H1 (cell line): ENCODE measurements around the gene GPBP1L1. TPM values are rescaled to one million over a fixed set of nuclear protein-coding genes. Genes with fewer than 3 reads are reported as not detected.

Experiments
- CTCF ChIA-PET: fragments of 300-600 bp; sonication (Branson Sonifier 250); formaldehyde crosslinking; loops from one replicate; lab custom pipeline; 2021; ENCODE audit not compliant: partially characterized antibody; lab: Charles Lee
- POLR2A ChIA-PET: fragments of 300-600 bp; sonication (Branson Sonifier 250); formaldehyde crosslinking; loops from one replicate; lab custom pipeline; 2021; ENCODE audit warnings: inconsistent platforms; ENCODE audit not compliant: partially characterized antibody; lab: Charles Lee
- DNase-seq, 2 experiments: peaks; one replicate each; pipeline versions ENCODE4 v3.0.0 to v3.0.0-alpha.2; 2010 to 2022; ENCODE audit warnings: low spot score in 2 of 2, low read depth in 1 of 2, mixed read lengths in 1 of 2
- FAIRE-seq: peaks from 2 replicates; lab custom pipeline; 2011; peaks lifted over from hg19 to GRCh38; lab: Jason Lieb, UNC
- H2AFZ ChIP-seq: 2 replicates; pipeline ENCODE4 v1.8.1; 2012; ENCODE audit warnings: low read length, inconsistent platforms
- H2AK5ac ChIP-seq: 2 replicates; pipeline ENCODE4 v1.6.1; 2013; ENCODE audit warnings: low read depth, low read length
- H2BK120ac ChIP-seq: replicated peaks from 2 replicates; pipeline ENCODE3; 2013; ENCODE audit warnings: low read depth, low read length, inconsistent platforms
- H2BK12ac ChIP-seq: 2 replicates; pipeline ENCODE4 v1.6.1; 2013; ENCODE audit warnings: low read depth, low read length
- H2BK15ac ChIP-seq: 2 replicates; pipeline ENCODE4 v1.6.1; 2013; ENCODE audit warnings: low read length
- H2BK20ac ChIP-seq: 2 replicates; pipeline ENCODE4 v1.6.1; 2013; ENCODE audit warnings: low read length
- H2BK5ac ChIP-seq: 2 replicates; pipeline ENCODE4 v1.6.1; 2013; ENCODE audit warnings: low read depth, low read length
- H3K14ac ChIP-seq: 2 replicates; pipeline ENCODE4 v1.6.1; 2013; ENCODE audit warnings: inconsistent platforms; ENCODE audit not compliant: insufficient read length
- H3K18ac ChIP-seq: 2 replicates; pipeline ENCODE4 v1.6.1; 2013; ENCODE audit warnings: low read length; ENCODE audit errors: extremely low read depth
- H3K23ac ChIP-seq: 2 replicates; pipeline ENCODE4 v1.6.1; 2013; ENCODE audit warnings: inconsistent platforms; ENCODE audit not compliant: insufficient read length
- H3K23me2 ChIP-seq: 2 replicates; pipeline ENCODE4 v1.6.1; 2013; ENCODE audit warnings: low read depth, low read length
- H3K27ac ChIP-seq: 2 replicates; pipeline ENCODE4 v1.6.1; 2011; ENCODE audit warnings: low read depth, low read length, inconsistent platforms
- H3K27me3 ChIP-seq, 4 experiments: replicated peaks in 1 of 4; 1 replicate in 1 of 4; 2 replicates in 3 of 4; pipeline versions ENCODE4 v1.6.1 to v1.8.1; 2011 to 2013; ENCODE audit warnings: low read length in 3 of 4, mild to moderate bottlenecking in 3 of 4, inconsistent platforms in 2 of 4, mixed read lengths in 2 of 4, moderate library complexity in 1 of 4; ENCODE audit not compliant: control insufficient read depth in 3 of 4, insufficient read depth in 3 of 4; ENCODE audit errors: extremely low read depth in 1 of 4
- H3K36me3 ChIP-seq, 4 experiments: 2 replicates each; pipeline versions ENCODE4 v1.6.1 to v1.8.1; 2011 to 2013; ENCODE audit warnings: mild to moderate bottlenecking in 4 of 4, low read length in 3 of 4, moderate library complexity in 2 of 4, control low read depth in 1 of 4, inconsistent platforms in 1 of 4; ENCODE audit not compliant: insufficient read depth in 4 of 4, control insufficient read depth in 2 of 4
- H3K4ac ChIP-seq: replicated peaks from 2 replicates; pipeline ENCODE3; 2013; ENCODE audit warnings: low read length, low read depth, mixed read lengths, inconsistent platforms; ENCODE audit not compliant: insufficient read length
- H3K4me1 ChIP-seq, 4 experiments: replicated peaks in 1 of 4; 1 replicate in 1 of 4; 2 replicates in 3 of 4; pipeline versions ENCODE4 v1.6.1 to v1.8.1; 2011 to 2013; ENCODE audit warnings: low read length in 3 of 4, inconsistent platforms in 2 of 4, mixed read lengths in 1 of 4; ENCODE audit not compliant: insufficient read depth in 4 of 4, control insufficient read depth in 3 of 4
- H3K4me2 ChIP-seq, 2 experiments: 2 replicates each; pipeline versions ENCODE4 v1.6.1 to v1.8.1; 2011 to 2013; ENCODE audit warnings: low read depth in 2 of 2, low read length in 2 of 2, control low read depth in 1 of 2, inconsistent platforms in 1 of 2, mild to moderate bottlenecking in 1 of 2; ENCODE audit not compliant: insufficient read depth in 1 of 2
- H3K4me3 ChIP-seq, 4 experiments: fragments of 200-600, 300-600 bp in 1 of 4; sonication (generic), shearing (Covaris generic), sonication (Bioruptor Twin) in 1 of 4; 2 replicates each; pipeline versions ENCODE4 v1.5.1 to v1.8.1; 2011 to 2016; ENCODE audit warnings: low read length in 4 of 4, low read depth in 3 of 4, control low read depth in 2 of 4, inconsistent platforms in 2 of 4, mild to moderate bottlenecking in 2 of 4, mixed read lengths in 1 of 4, moderate library complexity in 1 of 4; ENCODE audit not compliant: insufficient read depth in 2 of 4; ENCODE audit errors: extremely low read depth in 1 of 4
- H3K56ac ChIP-seq: replicated peaks from 2 replicates; pipeline ENCODE3; 2013; ENCODE audit warnings: low read depth, mild to moderate bottlenecking, mixed read lengths, low read length, inconsistent platforms; ENCODE audit not compliant: insufficient read length
- H3K79me1 ChIP-seq: 2 replicates; pipeline ENCODE4 v1.6.1; 2013; ENCODE audit warnings: low read depth, low read length, control low read depth
- H3K79me2 ChIP-seq, 2 experiments: 2 replicates each; pipeline versions ENCODE4 v1.6.1 to v1.8.1; 2012 to 2013; ENCODE audit warnings: low read length in 2 of 2, mild to moderate bottlenecking in 2 of 2, inconsistent platforms in 1 of 2; ENCODE audit not compliant: insufficient read depth in 2 of 2, control insufficient read depth in 1 of 2
- H3K9ac ChIP-seq, 4 experiments: replicated peaks in 1 of 4; 1 replicate in 1 of 4; 2 replicates in 3 of 4; pipeline versions ENCODE4 v1.6.1 to v1.8.1; 2011 to 2013; ENCODE audit warnings: low read depth in 3 of 4, low read length in 3 of 4, control low read depth in 2 of 4, mild to moderate bottlenecking in 2 of 4, moderate library complexity in 2 of 4, inconsistent platforms in 1 of 4; ENCODE audit errors: extremely low read depth in 1 of 4
- H3K9me3 ChIP-seq, 2 experiments: 2 replicates each; pipeline versions ENCODE4 v1.6.1 to v1.8.1; 2012 to 2013; ENCODE audit warnings: mild to moderate bottlenecking in 2 of 2, moderate library complexity in 2 of 2, control low read depth in 1 of 2, inconsistent platforms in 1 of 2, low read depth in 1 of 2, low read length in 1 of 2, mixed read lengths in 1 of 2; ENCODE audit not compliant: insufficient read depth in 2 of 2
- H4K20me1 ChIP-seq, 2 experiments: replicated peaks in 1 of 2; 2 replicates each; pipeline versions ENCODE3 to v1.8.1; 2011 to 2013; ENCODE audit warnings: inconsistent platforms in 2 of 2, low read length in 2 of 2, mild to moderate bottlenecking in 1 of 2; ENCODE audit not compliant: insufficient read depth in 2 of 2, control insufficient read depth in 1 of 2
- H4K5ac ChIP-seq: 2 replicates; pipeline ENCODE4 v1.6.1; 2013; ENCODE audit warnings: low read length, low read depth, mixed read lengths, inconsistent platforms; ENCODE audit not compliant: insufficient read length
- H4K8ac ChIP-seq: 2 replicates; pipeline ENCODE4 v1.8.0; 2013; ENCODE audit warnings: mild to moderate bottlenecking, moderate library complexity, low read length, inconsistent platforms; ENCODE audit not compliant: insufficient read depth; ENCODE audit errors: extremely low read depth
- H4K91ac ChIP-seq: replicated peaks from 2 replicates; pipeline ENCODE3; 2013; ENCODE audit warnings: low read length, mixed read lengths, inconsistent platforms; ENCODE audit not compliant: insufficient read length
- RBBP5 ChIP-seq: IDR thresholded peaks from 2 replicates; pipeline ENCODE4 v1.7.1; 2012; ENCODE audit warnings: low read depth, mild to moderate bottlenecking, inconsistent platforms, low read length, moderate library complexity, borderline replicate concordance
- SIX5 ChIP-seq: IDR thresholded peaks from 2 replicates; pipeline ENCODE4 v1.6.1; 2011; ENCODE audit warnings: mild to moderate bottlenecking, low read depth, low read length
- whole genome bisulfite sequencing, 2 experiments: shearing (Covaris generic) in 1 of 2; methylation state at CpG; one replicate each; pipeline versions ENCODE4 v1.1.6 to v1.1.7; 2013 to 2015; ENCODE audit warnings: low lambda C conversion rate in 2 of 2, mixed read lengths in 2 of 2, inconsistent platforms in 1 of 2, low coverage in 1 of 2, missing lambda C conversion rate in 1 of 2; ENCODE audit not compliant: insufficient replicate concordance in 2 of 2, insufficient coverage in 1 of 2, insufficient read length in 1 of 2; ENCODE audit errors: extremely low coverage in 1 of 2, missing lambda C conversion rate in 1 of 2; 5-methylcytosine and 5-hydroxymethylcytosine counted together
- polyA plus RNA-seq, 7 experiments: library from polyadenylated mRNA; depleted of rRNA in 3 of 7; stranded (reverse) in 5 of 7; unstranded in 2 of 7; fragments of >200 nt in 5 of 7; fragments of 200-250 nt in 2 of 7; gene quantifications; 1 replicate in 5 of 7; 2 replicates in 1 of 7; 4 replicates in 1 of 7; pipeline versions ENCODE4 v1.2.1 to v1.2.3, GENCODE V29; 2011 to 2013; ENCODE audit warnings: missing spikeins in 2 of 7, mixed read lengths in 2 of 7
- total RNA-seq: library from RNA; stranded (reverse); fragmentation: NEBNext Ultra II Directional; extraction: Animal tissue kit (Norgen Biotek cat#: 25700); gene quantifications from 2 replicates; pipeline ENCODE4 v1.2.1, GENCODE V29; 2021

GPBP1L1 gene
- total and polyA plus RNA-seq, 2 of the 8 experiments (the other 6 are each of a cell fraction or from before 2014, with no cell fraction given), result 70.1 to 119 TPM

DNA sequence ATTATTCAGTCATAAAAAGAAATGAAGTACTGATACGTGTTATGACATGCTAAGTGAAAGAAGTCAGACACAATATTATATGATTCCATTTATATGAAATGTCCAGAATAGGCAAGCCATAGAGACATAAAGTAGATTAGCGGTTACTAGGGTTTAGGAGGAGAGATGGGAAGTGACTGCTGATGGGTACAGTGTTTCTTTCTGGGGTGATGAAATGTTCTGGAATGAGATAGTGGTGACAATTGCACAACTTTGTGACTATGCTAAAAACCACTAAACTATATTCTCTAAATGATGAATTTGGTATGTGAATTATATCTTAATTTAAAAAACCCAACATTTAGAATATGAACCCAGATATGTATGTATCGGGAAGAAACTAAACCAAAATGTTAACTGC lies 36.5 kb upstream of the GPBP1L1 start:
- H2AK5ac ChIP-seq, result no peak overlapping the region
- POLR2A ChIA-PET, result interaction anchor here (1.0 kb wide), 1 partner anchor 36 kb away, joined by 3 read pairs; no protein-coding TSS in a partner anchor
- no peak overlapping the region for H3K18ac ChIP-seq
- no peak overlapping the region for H3K14ac ChIP-seq
- no peak overlapping the region for H4K91ac ChIP-seq
- no peaks in the 10 kb centered on the region for H3K27me3 ChIP-seq
- DNase-seq (no peak), FAIRE-seq (no peak)
- no peak overlapping the region for H2AFZ ChIP-seq
- no peak overlapping the region for H3K27ac ChIP-seq
- no peaks in the 10 kb centered on the region for H4K20me1 ChIP-seq
- H3K4me3 ChIP-seq, result no peak overlapping the region
- no peak for TF ChIP-seq SIX5
- TF ChIP-seq RBBP5, result no peak
- H3K4me2 ChIP-seq, result no peak overlapping the region
- H3K4me1 ChIP-seq, result no peaks in the 10 kb centered on the region
- H3K79me2 ChIP-seq, result no peaks in the 10 kb centered on the region
- CTCF ChIA-PET, result no interaction called here
- no peak overlapping the region for H3K9ac ChIP-seq
- no peak overlapping the region for H3K56ac ChIP-seq
- H3K23me2 ChIP-seq, result no peaks in the 10 kb centered on the region
- no peak overlapping the region for H3K4ac ChIP-seq
- no peak overlapping the region for H3K23ac ChIP-seq
- H2BK15ac ChIP-seq, result no peak overlapping the region
- no peak overlapping the region for H4K5ac ChIP-seq
- no peak overlapping the region for H2BK20ac ChIP-seq
- 95% methylated on average over 3 of the region's 3 CpGs; no CpG with 5 or more reads in 1 of the 2 experiments for WGBS, 2 experiments
- H2BK12ac ChIP-seq, result no peak overlapping the region
- H2BK5ac ChIP-seq, result no peak overlapping the region
- H4K8ac ChIP-seq, result no peak overlapping the region
- H3K36me3 ChIP-seq, result no peaks in the 10 kb centered on the region
- no peaks in the 10 kb centered on the region for H3K79me1 ChIP-seq
- H3K9me3 ChIP-seq, result peaks cover 0 to 3% of the 10 kb centered on the region in 2 experiments; a peak in 1 of 4 replicates
- no peak overlapping the region for H2BK120ac ChIP-seq
